T-helper 2 cell (primary cell): ENCODE results near the gene FCRL3.
A peak's percentile ranks its signal among the peaks of the same experiment; 100 is the strongest.
"Not testable (repeated sequence)": the region's sequence is repeated elsewhere in the genome, so short reads cannot be mapped to it uniquely, and the experiment has no call there.

ENCODE experiments used
- DNase-seq, 5 experiments: peaks; one replicate each; pipeline versions ENCODE4 v3.0.0 to v3.0.0-alpha.2; 2012 to 2022
- total RNA-seq, 2 donors: gene quantifications; one replicate each; lab custom pipeline; 2026; lab: John Stamatoyannopoulos, UW

FCRL3 gene
- 18.1 to 36.7 reads per million in 2 donors for total RNA-seq

GRCh38 chr1:157700732-157701131 is at the start of gene FCRL3:
Gene FCRL3 (minus strand): TSS chr1:157700769. CDS start chr1:157700489, 280 bp downstream.
- DNase-seq: peak in 2 of 5 experiments; percentile 1 to 26

- no peak for DNase-seq
These were observed 47.8 kb upstream of the FCRL3 start for GRCh38 chr1:157748262-157748817.

GRCh38 chr1:157739229-157739901 is 38.8 kb upstream of the FCRL3 start:
- no peak for DNase-seq

GRCh38 chr1:157735991-157736390 is 35.4 kb upstream of the FCRL3 start:
- DNase-seq: not testable (repeated sequence)

GRCh38 chr1:157734321-157734720 is 33.8 kb upstream of the FCRL3 start:
- DNase-seq: no peak

- DNase-seq: no peak
These were observed 32.2 kb upstream of the FCRL3 start for GRCh38 chr1:157732755-157733154.

- DNase-seq: peak in 2 of 5 experiments; percentile 11 to 18
These were observed 24.6 kb upstream of the FCRL3 start for GRCh38 chr1:157725221-157725577.

- DNase-seq: no peak
These were observed 24.1 kb upstream of the FCRL3 start for GRCh38 chr1:157724537-157725220.

- peak in 1 of 5 experiments; percentile 31 for DNase-seq
These were observed 22.6 kb upstream of the FCRL3 start for GRCh38 chr1:157723157-157723556.

- DNase-seq: no peak
These were observed 21.4 kb upstream of the FCRL3 start for GRCh38 chr1:157721985-157722384.

- DNase-seq: no peak
These were observed 15.2 kb upstream of the FCRL3 start for GRCh38 chr1:157715736-157716135.

GRCh38 chr1:157711802-157712201 is 11.2 kb upstream of the FCRL3 start:
- DNase-seq: no peak

GRCh38 chr1:157704878-157705277 is 4.3 kb upstream of the FCRL3 start:
- no peak for DNase-seq

- DNase-seq: no peak
These were observed 3.4 kb upstream of the FCRL3 start for GRCh38 chr1:157703981-157704380.

GRCh38 chr1:157702308-157702825 is 1.8 kb upstream of the FCRL3 start:
- DNase-seq: no peak

- DNase-seq: no peak
These were observed 264 bp downstream of the FCRL3 start for GRCh38 chr1:157700305-157700704.

GRCh38 chr1:157697781-157698569 is 2.6 kb downstream of the FCRL3 start:
- DNase-seq: no peak

GRCh38 chr1:157696966-157697628 is 3.5 kb downstream of the FCRL3 start:
- no peak for DNase-seq

GRCh38 chr1:157695417-157695816 is 5.2 kb downstream of the FCRL3 start:
- peak in 1 of 5 experiments; percentile 14 for DNase-seq

- no peak for DNase-seq
These were observed 9.2 kb downstream of the FCRL3 start for GRCh38 chr1:157691285-157691920.

- no peak for DNase-seq
These were observed 17.7 kb downstream of the FCRL3 start for GRCh38 chr1:157682710-157683437.
